Keratinocyte (primary cell): ENCODE results near the gene PEPD.

Source experiments
- EZH2 ChIP-seq: IDR thresholded peaks from one replicate; pipeline ENCODE4 v1.6.1; 2012; ENCODE audit warnings: inconsistent platforms, mild to moderate bottlenecking, low read length, moderate library complexity
- TF ChIP-seq, protein P1 (sequence below), 3 experiments: IDR thresholded peaks in 1 of 3; conservative IDR thresholded peaks in 1 of 3; optimal IDR thresholded peaks in 1 of 3; 2 replicates in 2 of 3; 3 replicates in 1 of 3; pipeline versions ENCODE3 to v1.5.1; 2011; ENCODE audit warnings: low read length in 3 of 3, mild to moderate bottlenecking in 3 of 3, moderate library complexity in 2 of 3, control low read depth in 1 of 3, inconsistent platforms in 1 of 3; ENCODE audit not compliant: insufficient read depth in 2 of 3; ENCODE audit errors: extremely low read depth in 1 of 3

DNA sequence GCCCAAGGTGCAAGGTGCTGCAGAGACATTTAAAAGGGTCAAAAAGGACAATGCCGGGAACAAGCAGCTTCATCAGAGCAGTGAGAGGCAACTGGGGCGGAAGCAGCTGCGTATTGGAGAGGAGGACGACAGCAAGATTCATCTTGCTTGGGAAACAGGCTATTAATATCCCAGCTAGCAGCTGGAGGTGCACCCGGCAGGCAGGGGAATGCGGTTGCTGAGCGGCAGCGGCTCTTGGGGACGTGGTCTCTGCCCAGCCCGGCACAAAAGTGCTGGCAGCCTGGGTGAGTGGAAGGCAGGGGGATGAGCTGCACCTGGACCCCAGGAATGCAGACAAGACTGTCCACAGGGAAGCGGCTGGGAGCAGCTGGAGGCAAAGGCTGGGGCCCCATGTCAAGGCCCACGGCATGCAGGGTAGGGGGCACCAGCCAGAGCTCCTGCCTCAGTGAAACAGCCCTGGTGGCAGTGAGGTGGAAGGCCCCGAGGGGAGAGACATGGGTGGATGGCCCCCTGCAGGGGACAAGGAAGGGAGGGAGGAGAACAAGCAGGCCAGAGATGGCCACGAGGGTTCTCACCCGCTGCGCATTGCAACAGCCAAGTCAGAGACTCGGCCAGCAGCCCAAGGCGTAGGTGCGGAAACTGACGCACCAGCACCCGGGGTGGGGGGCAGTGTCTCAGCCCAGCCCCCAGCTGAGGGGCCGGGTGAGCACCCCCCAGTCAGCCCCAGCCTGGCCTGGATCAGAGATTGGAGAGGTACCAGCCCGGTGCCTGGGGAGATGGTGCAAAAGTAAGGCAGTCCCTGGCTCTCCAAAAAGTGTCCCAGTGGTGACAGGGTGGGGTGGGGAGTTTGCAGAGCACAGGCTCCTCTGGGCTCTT lies 34.4 kb downstream of the PEPD start:
- TF ChIP-seq, protein P1, sequence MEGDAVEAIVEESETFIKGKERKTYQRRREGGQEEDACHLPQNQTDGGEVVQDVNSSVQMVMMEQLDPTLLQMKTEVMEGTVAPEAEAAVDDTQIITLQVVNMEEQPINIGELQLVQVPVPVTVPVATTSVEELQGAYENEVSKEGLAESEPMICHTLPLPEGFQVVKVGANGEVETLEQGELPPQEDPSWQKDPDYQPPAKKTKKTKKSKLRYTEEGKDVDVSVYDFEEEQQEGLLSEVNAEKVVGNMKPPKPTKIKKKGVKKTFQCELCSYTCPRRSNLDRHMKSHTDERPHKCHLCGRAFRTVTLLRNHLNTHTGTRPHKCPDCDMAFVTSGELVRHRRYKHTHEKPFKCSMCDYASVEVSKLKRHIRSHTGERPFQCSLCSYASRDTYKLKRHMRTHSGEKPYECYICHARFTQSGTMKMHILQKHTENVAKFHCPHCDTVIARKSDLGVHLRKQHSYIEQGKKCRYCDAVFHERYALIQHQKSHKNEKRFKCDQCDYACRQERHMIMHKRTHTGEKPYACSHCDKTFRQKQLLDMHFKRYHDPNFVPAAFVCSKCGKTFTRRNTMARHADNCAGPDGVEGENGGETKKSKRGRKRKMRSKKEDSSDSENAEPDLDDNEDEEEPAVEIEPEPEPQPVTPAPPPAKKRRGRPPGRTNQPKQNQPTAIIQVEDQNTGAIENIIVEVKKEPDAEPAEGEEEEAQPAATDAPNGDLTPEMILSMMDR (optimal IDR thresholded peaks at IDR 0.05 in 1 of 3, IDR thresholded peaks at IDR 0.05 in 1 of 3, conservative IDR thresholded peaks at IDR 0.05 in 1 of 3; ENCODE audit: extremely low read depth in 1 of 3, insufficient read depth in 2 of 3, low read length in 3 of 3): no peak
- no peak for TF ChIP-seq EZH2
